ENCODE results near the gene PHF11.

- TF ChIP-seq ZNF282 (IDR thresholded peaks at IDR 0.05; ENCODE audit: partially characterized antibody) (no peak), EZH2 (conservative IDR thresholded peaks at IDR 0.05; ENCODE audit: low read depth, low read length) (no peak), ADNP (CRISPR knock-in tag; IDR thresholded peaks at IDR 0.05) (no peak), WIZ (CRISPR knock-in tag; IDR thresholded peaks at IDR 0.05) (no peak), PHF8 (CRISPR knock-in tag; IDR thresholded peaks at IDR 0.05) (no peak), BHLHE40 (IDR thresholded peaks at IDR 0.05; ENCODE audit: low read length) (no peak), JUND (CRISPR knock-in tag; IDR thresholded peaks at IDR 0.05) (no peak), SIN3A (IDR thresholded peaks at IDR 0.05; ENCODE audit: borderline replicate concordance, low read depth, low read length) (no peak), TAF15 (IDR thresholded peaks at IDR 0.05; ENCODE audit: low read depth, low read length, poor library complexity, severe bottlenecking) (no peak)
These were observed 36.8 kb downstream of the PHF11 start for GRCh38 chr13:49532593-49532992.

Data from HepG2 (cell line).